GM12878 (cell line): ENCODE data around the gene SNX10. TPM values are rescaled to one million over a fixed set of nuclear protein-coding genes. Genes with fewer than 3 reads are reported as not detected.

Source experiments
- ATAC-seq: fragments of 200-7000 bp; cut with Tn5 transposase; 3 replicates; pipeline ENCODE4 v1.9.1; 2020; ENCODE audit warnings: mild to moderate bottlenecking, moderate library complexity
- BruUV-seq: library from RNA; stranded (reverse); fragments of 400-500 nt; replicated peaks from 2 replicates; lab custom pipeline; 2021; lab: Mats Ljungman, UMichigan
- CTCF ChIA-PET: fragments of 300-600 bp; sonication (Branson Sonifier 250); formaldehyde crosslinking; extraction: SDS; loops from one replicate; lab custom pipeline; 2021; ENCODE audit warnings: inconsistent platforms; lab: Yijun Ruan, JAX
- POLR2A ChIA-PET: fragments of 350-600 bp; formaldehyde crosslinking; extraction: SDS; loops from one replicate; lab custom pipeline; 2021; ENCODE audit warnings: inconsistent platforms; lab: Charles Lee
- RAD21 ChIA-PET: fragments of 300-600 bp; sonication (Branson Sonifier 250); formaldehyde crosslinking; loops from one replicate; lab custom pipeline; 2023; ENCODE audit warnings: antibody characterized with exemption; ENCODE audit not compliant: unreplicated experiment; lab: Charles Lee
- SMC1A ChIA-PET: fragments of 300-600 bp; sonication (Branson Sonifier 250); formaldehyde crosslinking; loops from one replicate; lab custom pipeline; 2023; ENCODE audit not compliant: unreplicated experiment, uncharacterized antibody; lab: Charles Lee
- DNase-seq: peaks from one replicate; pipeline ENCODE4 v3.0.0-alpha.2; 2011; ENCODE audit warnings: low read depth, low spot score
- FAIRE-seq: peaks from 3 replicates; lab custom pipeline; 2011; peaks lifted over from hg19 to GRCh38; lab: Jason Lieb, UNC
- H2AFZ ChIP-seq: 2 replicates; pipeline ENCODE4 v1.6.0; 2011; ENCODE audit warnings: low read depth, low read length, control low read depth; ENCODE audit not compliant: control insufficient read depth
- H3K27ac ChIP-seq: 2 replicates; pipeline ENCODE4 v1.5.1; 2011; ENCODE audit warnings: control low read depth; ENCODE audit not compliant: control insufficient read depth, insufficient read depth
- H3K27me3 ChIP-seq, 2 experiments: replicated peaks in 1 of 2; 2 replicates each; pipeline versions ENCODE4 v1.6.0 to v1.6.1; 2011; ENCODE audit warnings: low read length in 1 of 2; ENCODE audit not compliant: control insufficient read depth in 2 of 2, insufficient read depth in 2 of 2
- H3K36me3 ChIP-seq, 2 experiments: 2 replicates each; pipeline ENCODE4 v1.5.1; 2011; ENCODE audit warnings: low read length in 1 of 2; ENCODE audit not compliant: control insufficient read depth in 2 of 2, insufficient read depth in 2 of 2
- H3K4me1 ChIP-seq: 2 replicates; pipeline ENCODE4 v1.6.1; 2011; ENCODE audit warnings: mild to moderate bottlenecking, low read length, moderate library complexity, mixed read lengths; ENCODE audit not compliant: control insufficient read depth, insufficient read depth
- H3K4me2 ChIP-seq: 2 replicates; pipeline ENCODE4 v1.6.0; 2011; ENCODE audit warnings: control low read depth; ENCODE audit not compliant: control insufficient read depth, insufficient read depth
- H3K4me3 ChIP-seq: fragments of 200-600 bp; sonication (generic); 2 replicates; pipeline ENCODE4 v1.5.1; 2016
- H3K79me2 ChIP-seq: 2 replicates; pipeline ENCODE4 v1.6.0; 2011; ENCODE audit warnings: low read length; ENCODE audit not compliant: control insufficient read depth, insufficient read depth
- H3K9ac ChIP-seq: 2 replicates; pipeline ENCODE4 v1.8.0; 2011; ENCODE audit warnings: low read length, control low read depth, mixed read lengths; ENCODE audit not compliant: control insufficient read depth, insufficient read depth
- H3K9me3 ChIP-seq: replicated peaks from 3 replicates; pipeline ENCODE4 v1.5.1; 2011; ENCODE audit warnings: mild to moderate bottlenecking, low read length; ENCODE audit not compliant: control insufficient read depth, insufficient read depth
- H4K20me1 ChIP-seq: 2 replicates; pipeline ENCODE4 v1.6.0; 2011; ENCODE audit not compliant: control insufficient read depth, insufficient read depth
- ASH2L ChIP-seq: fragments of 300-600, 200-600 bp; sonication (generic); IDR thresholded peaks from 2 replicates; pipeline ENCODE4 v1.6.1; 2017; ENCODE audit warnings: low read depth, mild to moderate bottlenecking, borderline replicate concordance
- CREB1 ChIP-seq: IDR thresholded peaks from 2 replicates; pipeline ENCODE4 v1.6.1; 2012; ENCODE audit warnings: low read depth, mild to moderate bottlenecking, inconsistent platforms
- CREM ChIP-seq: IDR thresholded peaks from 2 replicates; pipeline ENCODE4 v1.6.1; 2014; ENCODE audit warnings: antibody characterized with exemption, low read depth
- EED ChIP-seq: sonication (generic); IDR thresholded peaks from 2 replicates; pipeline ENCODE4 v1.6.1; 2016; ENCODE audit warnings: antibody characterized with exemption, low read depth
- IRF4 ChIP-seq: IDR thresholded peaks from 2 replicates; pipeline ENCODE4 v1.6.1; 2011; ENCODE audit warnings: low read depth, low read length
- MEF2B ChIP-seq: fragments of 450-650 bp; IDR thresholded peaks from 2 replicates; pipeline ENCODE4 v1.6.1; 2018; ENCODE audit warnings: mild to moderate bottlenecking, moderate library complexity; ENCODE audit not compliant: partially characterized antibody, poor library complexity, severe bottlenecking
- MTA3 ChIP-seq: IDR thresholded peaks from 2 replicates; pipeline ENCODE4 v1.6.1; 2012; ENCODE audit warnings: low read length, inconsistent platforms, borderline replicate concordance
- PBX3 ChIP-seq: IDR thresholded peaks from 2 replicates; pipeline ENCODE4 v1.6.1; 2011; ENCODE audit warnings: mild to moderate bottlenecking, low read depth, low read length, moderate library complexity; ENCODE audit not compliant: insufficient replicate concordance
- RAD21 ChIP-seq: IDR thresholded peaks from 2 replicates; pipeline ENCODE4 v1.6.1; 2011; ENCODE audit warnings: mild to moderate bottlenecking, low read depth, low read length, moderate library complexity; ENCODE audit not compliant: insufficient read depth
- SMC3 ChIP-seq: IDR thresholded peaks from 2 replicates; pipeline ENCODE4 v1.6.1; 2011; ENCODE audit warnings: low read length, improper control_type of control experiment, borderline replicate concordance
- STAT3 ChIP-seq: IDR thresholded peaks from 2 replicates; pipeline ENCODE4 v1.6.1; 2011; ENCODE audit warnings: low read depth, low read length, improper control_type of control experiment
- TCF3 ChIP-seq: IDR thresholded peaks from 2 replicates; pipeline ENCODE4 v1.6.1; 2012; ENCODE audit warnings: low read depth, mild to moderate bottlenecking, low read length, borderline replicate concordance; ENCODE audit not compliant: insufficient read depth
- ZNF207 ChIP-seq: fragments of 450-650 bp; IDR thresholded peaks from 2 replicates; pipeline ENCODE4 v1.6.1; 2014; ENCODE audit warnings: antibody characterized with exemption, mild to moderate bottlenecking, borderline replicate concordance
- WGBS: methylation state at CpG from one replicate; pipeline ENCODE4 v1.1.6; 2016; ENCODE audit warnings: low lambda C conversion rate; ENCODE audit not compliant: insufficient replicate concordance, insufficient coverage; ENCODE audit errors: missing lambda C conversion rate; 5-methylcytosine and 5-hydroxymethylcytosine counted together
- in situ Hi-C: fragments of 300-500 bp; cut with MboI; formaldehyde crosslinking; loops from 9 replicates; pipeline ENCODE4 v1.14.3; 2018; ENCODE audit warnings: mixed read lengths
- intact Hi-C: fragments of 100-400 bp; cut with micrococcal nuclease; formaldehyde crosslinking; loops from one replicate; pipeline ENCODE4 v1.14.2; 2022; ENCODE audit not compliant: unreplicated experiment
- polyA plus RNA-seq, 11 experiments: library from polyadenylated mRNA; depleted of rRNA in 4 of 11; unstranded in 6 of 11; stranded (reverse) in 5 of 11; fragments of >200 nt; fragmentation: Nextera tagmentation in 4 of 11; fragmentation: Illumina TruSeq in 1 of 11; extraction: Ambion mirVana in 4 of 11; extraction: Trizol in 1 of 11; gene quantifications; 1 replicate in 1 of 11; 2 replicates in 10 of 11; pipeline versions ENCODE4 v1.2.1 to v1.2.3, GENCODE V29; 2011 to 2016; ENCODE audit warnings: inconsistent platforms in 2 of 11, missing spikeins in 2 of 11, low read depth in 1 of 11
- total RNA-seq, 4 experiments: library from RNA; depleted of rRNA in 3 of 4; stranded (reverse); fragments of >200 nt in 3 of 4; fragmentation: Illumina TruSeq in 1 of 4; extraction: Trizol in 1 of 4; gene quantifications; 2 replicates each; pipeline versions ENCODE4 v1.2.1 to v1.2.3, GENCODE V29; 2013 to 2021
- TF ChIP-seq, protein P1 (sequence below): fragments of 450-650 bp; IDR thresholded peaks from 2 replicates; pipeline ENCODE4 v1.6.1; 2017; ENCODE audit warnings: mild to moderate bottlenecking, moderate library complexity
- TF ChIP-seq, protein P2 (sequence below), 3 experiments: IDR thresholded peaks in 2 of 3; conservative IDR thresholded peaks in 1 of 3; 2 replicates each; pipeline ENCODE4 v1.5.1; 2011; ENCODE audit warnings: low read depth in 3 of 3, low read length in 3 of 3, mild to moderate bottlenecking in 3 of 3, control low read depth in 2 of 3, moderate library complexity in 2 of 3, inconsistent platforms in 1 of 3, mixed read lengths in 1 of 3; ENCODE audit not compliant: control insufficient read depth in 2 of 3, insufficient read depth in 1 of 3; ENCODE audit errors: extremely low read depth in 1 of 3
- TF ChIP-seq, protein P3 (sequence below): IDR thresholded peaks from 2 replicates; pipeline ENCODE4 v1.6.1; 2012; ENCODE audit warnings: low read depth, low read length, improper control_type of control experiment

Gene SNX10
- total and polyA plus RNA-seq, 10 of the 15 experiments (the other 5 are each of a cell fraction or from before 2014, with no cell fraction given) = 22.0 to 56.2 (median 30.1) TPM

DNA sequence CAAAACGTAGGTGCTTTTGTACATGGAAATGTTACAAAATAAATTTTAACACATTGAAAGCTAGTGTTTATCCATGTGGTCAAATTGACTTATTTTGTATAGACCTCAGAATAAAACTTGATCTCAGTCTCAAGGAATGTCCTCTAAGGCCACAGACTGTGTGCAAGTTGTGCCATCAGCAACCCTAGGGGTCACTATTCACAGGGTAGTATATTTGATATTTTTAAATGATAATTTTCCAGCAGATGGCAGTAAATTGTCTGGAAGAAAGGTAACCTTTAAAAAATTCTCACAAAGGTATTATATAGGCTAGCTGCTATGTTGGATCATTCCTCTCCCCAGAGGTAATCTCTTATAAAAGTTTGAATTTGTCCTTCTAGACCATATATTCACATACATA, 12.9 kb upstream of the SNX10 start:
- in situ Hi-C loops = no loop called here
- no peak overlapping the region for H2AFZ ChIP-seq
- no peak overlapping the region for H3K27ac ChIP-seq
- ChIA-PET RAD21 (interaction anchor here (2.1 kb wide), 1 partner anchor 87 kb away, joined by 9 read pairs; no protein-coding TSS in a partner anchor), SMC1A (interaction anchor here (0.7 to 2.7 kb wide), 4 partner anchors 11 to 188 kb away, joined by 3 to 17 read pairs (median 8); partner anchors contain the start of gene SNX10), POLR2A (no interaction called here), CTCF (interaction anchor here (0.7 to 5.7 kb wide), 5 partner anchors 11 to 188 kb away, joined by 3 to 45 read pairs (median 4); no protein-coding TSS in a partner anchor)
- H3K4me3 ChIP-seq = no peak overlapping the region
- no peaks in the 10 kb centered on the region for H3K27me3 ChIP-seq
- 0% methylated on average over 1 of the region's 1 CpG for WGBS
- intact Hi-C loops = loop anchor here (1.0 to 10.0 kb wide), 3 partner anchors 87 to 386 kb away; no protein-coding TSS in a partner anchor
- H3K36me3 ChIP-seq = no peaks in the 10 kb centered on the region
- no peaks in the 10 kb centered on the region for H3K79me2 ChIP-seq
- no peak overlapping the region for H3K9ac ChIP-seq
- DNase-seq (no peak), FAIRE-seq (no peak), ATAC-seq (peak; percentile 84)
- H3K9me3 ChIP-seq = no peaks in the 10 kb centered on the region; the same call in 2 of the 3 replicates
- H4K20me1 ChIP-seq = no peaks in the 10 kb centered on the region
- no TSS peak for BruUV-seq
- H3K4me1 ChIP-seq = no peaks in the 10 kb centered on the region
- no peak overlapping the region for H3K4me2 ChIP-seq
- TF ChIP-seq EED (no peak), MTA3 (no peak), CREB1 (no peak), PBX3 (no peak), ZNF207 (no peak), IRF4 (no peak), TCF3 (no peak), STAT3 (no peak), MEF2B (no peak), RAD21 (peak; percentile 24; the same call in 1 of the 2 replicates), SMC3 (peak; percentile 39; the same call in 1 of the 2 replicates), CREM (no peak), ASH2L (no peak)
- TF ChIP-seq, protein P1, sequence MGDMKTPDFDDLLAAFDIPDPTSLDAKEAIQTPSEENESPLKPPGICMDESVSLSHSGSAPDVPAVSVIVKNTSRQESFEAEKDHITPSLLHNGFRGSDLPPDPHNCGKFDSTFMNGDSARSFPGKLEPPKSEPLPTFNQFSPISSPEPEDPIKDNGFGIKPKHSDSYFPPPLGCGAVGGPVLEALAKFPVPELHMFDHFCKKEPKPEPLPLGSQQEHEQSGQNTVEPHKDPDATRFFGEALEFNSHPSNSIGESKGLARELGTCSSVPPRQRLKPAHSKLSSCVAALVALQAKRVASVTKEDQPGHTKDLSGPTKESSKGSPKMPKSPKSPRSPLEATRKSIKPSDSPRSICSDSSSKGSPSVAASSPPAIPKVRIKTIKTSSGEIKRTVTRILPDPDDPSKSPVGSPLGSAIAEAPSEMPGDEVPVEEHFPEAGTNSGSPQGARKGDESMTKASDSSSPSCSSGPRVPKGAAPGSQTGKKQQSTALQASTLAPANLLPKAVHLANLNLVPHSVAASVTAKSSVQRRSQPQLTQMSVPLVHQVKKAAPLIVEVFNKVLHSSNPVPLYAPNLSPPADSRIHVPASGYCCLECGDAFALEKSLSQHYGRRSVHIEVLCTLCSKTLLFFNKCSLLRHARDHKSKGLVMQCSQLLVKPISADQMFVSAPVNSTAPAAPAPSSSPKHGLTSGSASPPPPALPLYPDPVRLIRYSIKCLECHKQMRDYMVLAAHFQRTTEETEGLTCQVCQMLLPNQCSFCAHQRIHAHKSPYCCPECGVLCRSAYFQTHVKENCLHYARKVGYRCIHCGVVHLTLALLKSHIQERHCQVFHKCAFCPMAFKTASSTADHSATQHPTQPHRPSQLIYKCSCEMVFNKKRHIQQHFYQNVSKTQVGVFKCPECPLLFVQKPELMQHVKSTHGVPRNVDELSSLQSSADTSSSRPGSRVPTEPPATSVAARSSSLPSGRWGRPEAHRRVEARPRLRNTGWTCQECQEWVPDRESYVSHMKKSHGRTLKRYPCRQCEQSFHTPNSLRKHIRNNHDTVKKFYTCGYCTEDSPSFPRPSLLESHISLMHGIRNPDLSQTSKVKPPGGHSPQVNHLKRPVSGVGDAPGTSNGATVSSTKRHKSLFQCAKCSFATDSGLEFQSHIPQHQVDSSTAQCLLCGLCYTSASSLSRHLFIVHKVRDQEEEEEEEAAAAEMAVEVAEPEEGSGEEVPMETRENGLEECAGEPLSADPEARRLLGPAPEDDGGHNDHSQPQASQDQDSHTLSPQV = no peak
- TF ChIP-seq, protein P2, sequence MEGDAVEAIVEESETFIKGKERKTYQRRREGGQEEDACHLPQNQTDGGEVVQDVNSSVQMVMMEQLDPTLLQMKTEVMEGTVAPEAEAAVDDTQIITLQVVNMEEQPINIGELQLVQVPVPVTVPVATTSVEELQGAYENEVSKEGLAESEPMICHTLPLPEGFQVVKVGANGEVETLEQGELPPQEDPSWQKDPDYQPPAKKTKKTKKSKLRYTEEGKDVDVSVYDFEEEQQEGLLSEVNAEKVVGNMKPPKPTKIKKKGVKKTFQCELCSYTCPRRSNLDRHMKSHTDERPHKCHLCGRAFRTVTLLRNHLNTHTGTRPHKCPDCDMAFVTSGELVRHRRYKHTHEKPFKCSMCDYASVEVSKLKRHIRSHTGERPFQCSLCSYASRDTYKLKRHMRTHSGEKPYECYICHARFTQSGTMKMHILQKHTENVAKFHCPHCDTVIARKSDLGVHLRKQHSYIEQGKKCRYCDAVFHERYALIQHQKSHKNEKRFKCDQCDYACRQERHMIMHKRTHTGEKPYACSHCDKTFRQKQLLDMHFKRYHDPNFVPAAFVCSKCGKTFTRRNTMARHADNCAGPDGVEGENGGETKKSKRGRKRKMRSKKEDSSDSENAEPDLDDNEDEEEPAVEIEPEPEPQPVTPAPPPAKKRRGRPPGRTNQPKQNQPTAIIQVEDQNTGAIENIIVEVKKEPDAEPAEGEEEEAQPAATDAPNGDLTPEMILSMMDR (IDR thresholded peaks at IDR 0.05 in 2 of 3, conservative IDR thresholded peaks at IDR 0.05 in 1 of 3; ENCODE audit: control insufficient read depth in 2 of 3, extremely low read depth in 1 of 3, insufficient read depth in 1 of 3, low read depth in 3 of 3, low read length in 3 of 3) = peak; percentile 20 to 57 (median 42); a peak in 4 of 6 replicates
- TF ChIP-seq, protein P3, sequence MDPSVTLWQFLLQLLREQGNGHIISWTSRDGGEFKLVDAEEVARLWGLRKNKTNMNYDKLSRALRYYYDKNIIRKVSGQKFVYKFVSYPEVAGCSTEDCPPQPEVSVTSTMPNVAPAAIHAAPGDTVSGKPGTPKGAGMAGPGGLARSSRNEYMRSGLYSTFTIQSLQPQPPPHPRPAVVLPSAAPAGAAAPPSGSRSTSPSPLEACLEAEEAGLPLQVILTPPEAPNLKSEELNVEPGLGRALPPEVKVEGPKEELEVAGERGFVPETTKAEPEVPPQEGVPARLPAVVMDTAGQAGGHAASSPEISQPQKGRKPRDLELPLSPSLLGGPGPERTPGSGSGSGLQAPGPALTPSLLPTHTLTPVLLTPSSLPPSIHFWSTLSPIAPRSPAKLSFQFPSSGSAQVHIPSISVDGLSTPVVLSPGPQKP = no peak
